NCI-H146 treated with DMSO at 0.1 percent for 48 hours (cell line): ENCODE measurements around the gene IRF2BPL.

Source experiments
- DNase-seq: peaks from one replicate; lab custom pipeline; 2025; ENCODE audit not compliant: unreplicated experiment; lab: John Stamatoyannopoulos, UW

IRF2BPL gene

DNA sequence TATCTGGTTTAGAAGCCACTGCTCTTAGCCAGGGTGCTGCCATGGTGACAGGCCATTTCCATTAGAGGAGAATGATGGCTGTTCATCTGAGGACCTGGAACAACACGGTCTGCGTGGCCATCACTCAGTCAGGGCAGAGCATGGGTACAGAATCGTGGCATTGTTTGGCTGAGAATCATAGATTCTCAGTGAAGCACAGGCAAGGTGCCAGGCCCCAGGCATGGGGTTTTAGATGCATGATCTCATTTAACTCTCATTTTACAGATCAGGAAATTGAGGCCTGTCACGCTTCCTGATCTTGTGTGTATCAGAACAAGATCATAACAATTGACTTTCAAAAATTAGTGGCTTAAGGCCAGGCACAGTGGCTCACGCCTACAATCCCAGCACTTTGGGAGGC, 26.8 kb upstream of the IRF2BPL start:
- DNase-seq: no peak

GRCh38 chr14:77053046-77053841, 24.7 kb upstream of the IRF2BPL start:
- peak; percentile 42 for DNase-seq

GRCh38 chr14:77052281-77053044, 24.0 kb upstream of the IRF2BPL start:
- DNase-seq: no peak

DNA sequence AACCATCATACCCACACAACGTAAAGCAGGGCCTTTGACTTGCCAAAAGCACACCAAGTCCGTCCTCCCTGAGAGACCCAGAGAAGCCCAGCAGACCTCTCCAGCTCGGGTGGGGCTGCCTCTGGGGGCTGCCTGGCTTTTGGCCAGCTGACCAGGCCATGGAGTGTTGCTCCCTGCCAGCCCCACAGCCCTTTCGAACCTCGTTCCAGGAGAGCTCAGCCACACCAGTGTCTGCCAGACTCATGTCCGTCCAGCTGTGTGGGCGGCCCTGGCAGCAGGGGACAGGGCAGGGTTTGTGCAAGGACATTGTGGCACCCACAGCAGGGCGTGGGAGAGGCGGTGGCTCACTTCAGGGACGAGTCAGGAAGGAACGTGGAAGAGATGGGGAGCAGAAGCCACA, 22.6 kb upstream of the IRF2BPL start:
- no peak for DNase-seq

GRCh38 chr14:77046721-77047120, 18.2 kb upstream of the IRF2BPL start:
- DNase-seq: no peak

- no peak for DNase-seq
Observed at GRCh38 chr14:77045238-77046162, 17.0 kb upstream of the IRF2BPL start.

DNA sequence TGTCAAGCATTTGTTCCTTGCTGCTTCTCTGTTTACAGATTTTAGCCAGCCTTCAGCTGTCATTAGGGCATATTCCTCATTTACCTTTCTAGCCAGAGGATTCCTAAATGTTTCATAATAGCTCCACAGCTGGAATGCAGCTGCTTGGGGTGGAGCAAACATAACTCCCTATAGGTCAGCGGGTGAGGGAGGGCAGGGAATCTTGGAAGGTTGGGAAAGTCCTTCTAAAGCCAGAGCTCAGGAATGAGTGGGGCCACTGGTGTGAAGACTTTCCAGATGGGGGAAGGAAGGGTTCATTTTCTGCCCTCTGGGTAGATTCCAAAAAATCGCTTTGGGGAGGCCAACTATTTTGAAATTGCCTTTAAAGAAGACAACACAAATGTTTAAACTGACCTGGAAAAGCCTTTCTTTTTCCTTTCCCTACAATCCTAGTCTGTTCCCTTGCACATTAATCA, 16.3 kb upstream of the IRF2BPL start:
- DNase-seq: no peak

- no peak for DNase-seq
Observed at GRCh38 chr14:77043984-77044485, 15.5 kb upstream of the IRF2BPL start.

- no peak for DNase-seq
Observed at GRCh38 chr14:77043177-77043983, 14.9 kb upstream of the IRF2BPL start.

DNA sequence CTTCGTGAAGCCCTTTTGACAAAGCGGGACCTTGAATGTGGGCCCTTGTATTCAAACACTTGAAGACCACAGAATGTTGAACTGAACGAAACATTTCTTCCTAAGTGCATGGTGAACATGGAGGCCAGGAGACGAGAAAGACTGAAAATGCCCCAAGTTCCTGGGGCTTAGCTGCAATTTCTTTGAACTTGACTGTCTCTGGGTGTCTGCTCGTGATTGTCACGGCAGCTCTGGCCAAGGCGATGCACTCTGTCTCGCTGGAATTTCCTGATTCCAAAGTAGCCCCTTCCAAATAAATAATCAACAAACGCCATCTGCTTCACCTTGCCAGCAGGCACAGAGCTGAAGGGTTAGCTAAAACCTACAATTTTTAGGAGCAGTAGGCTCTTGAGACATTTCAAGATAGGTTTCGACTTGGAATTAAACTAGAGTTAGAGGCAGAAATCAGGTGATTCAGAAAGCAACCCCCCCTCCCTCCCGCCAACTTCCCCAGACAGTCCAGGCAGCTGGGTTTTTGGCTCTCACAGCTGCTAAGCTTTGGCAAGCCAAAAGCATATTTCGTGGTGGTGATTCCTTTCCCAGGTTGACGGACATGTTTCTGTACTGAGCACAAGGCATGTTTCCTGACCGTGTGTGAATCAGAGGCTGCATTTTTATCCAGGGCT, 13.5 kb upstream of the IRF2BPL start:
- DNase-seq: no peak

- peak; percentile 20 for DNase-seq
Observed at GRCh38 chr14:77040741-77041653, 12.5 kb upstream of the IRF2BPL start.

GRCh38 chr14:77040059-77040740, 11.7 kb upstream of the IRF2BPL start:
- DNase-seq: peak; percentile 88

GRCh38 chr14:77039285-77040058, 11.0 kb upstream of the IRF2BPL start:
- DNase-seq: no peak

DNA sequence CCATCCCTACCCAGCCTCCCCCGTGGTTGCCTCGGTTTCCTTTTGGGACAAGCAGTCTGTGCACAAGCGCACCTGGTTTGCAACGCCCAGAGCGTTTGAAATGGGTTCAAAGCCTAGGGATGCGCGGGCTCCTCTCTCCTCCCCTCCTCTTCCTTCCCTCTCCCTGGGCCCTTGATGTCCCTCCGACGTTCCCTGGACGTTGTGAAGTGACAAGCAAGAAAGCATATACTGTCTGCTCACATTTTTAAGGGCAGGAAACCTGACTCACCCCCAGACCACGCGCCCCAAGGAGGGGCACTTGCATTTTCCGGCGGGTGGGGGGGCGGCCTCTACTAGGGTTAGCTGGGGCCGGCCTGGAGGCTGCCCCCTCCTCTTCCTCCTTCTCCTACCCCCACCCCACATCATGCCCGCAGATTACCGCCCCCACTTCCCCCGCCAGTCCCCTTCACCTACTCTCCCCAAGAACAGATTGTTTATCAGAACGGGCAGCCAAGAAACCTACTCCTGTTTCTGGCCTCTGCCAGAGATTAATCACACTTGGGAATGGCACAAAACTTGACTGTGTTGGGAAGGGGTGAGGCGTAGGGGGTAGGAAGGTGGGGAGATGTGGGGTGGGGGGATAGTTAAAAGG, 9.5 kb upstream of the IRF2BPL start:
- DNase-seq: no peak

DNA sequence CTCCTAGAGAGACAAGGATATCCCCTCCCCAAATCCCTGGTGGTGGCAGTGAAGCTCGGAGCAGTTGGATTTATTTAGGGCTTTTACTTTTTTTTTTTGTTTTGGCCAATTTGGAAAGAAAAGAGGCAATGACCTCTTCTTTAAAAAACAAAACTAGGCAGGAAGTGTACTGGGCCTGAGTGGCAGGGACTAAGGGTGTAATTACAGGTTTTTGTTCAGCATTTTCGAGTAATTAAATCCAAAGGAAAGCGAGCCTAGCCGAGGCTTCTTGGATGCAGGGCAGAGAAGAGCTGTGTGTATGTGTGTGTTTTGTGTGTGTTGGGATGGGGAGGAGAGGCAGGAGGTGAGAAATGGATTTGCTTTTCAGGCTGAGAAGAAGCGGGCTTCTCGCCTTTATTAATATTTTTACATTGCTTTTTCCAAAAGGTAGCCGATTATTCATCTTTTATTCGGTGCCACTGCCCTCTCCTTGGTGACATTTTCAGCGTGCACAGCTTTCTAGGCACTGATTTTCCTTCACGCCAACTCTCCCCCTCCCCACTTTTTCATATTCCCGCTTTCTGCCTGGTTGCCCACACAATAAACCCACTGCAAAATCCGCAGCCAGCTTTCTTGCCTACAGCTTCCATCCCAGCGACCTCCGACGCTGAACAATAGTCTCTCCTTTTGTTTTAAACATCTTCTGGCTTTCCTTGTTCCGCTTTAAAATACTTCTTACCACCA, 8.9 kb upstream of the IRF2BPL start:
- peak; percentile 23 for DNase-seq
